Loucy (cell line): ENCODE data around the gene GEMIN4.

ENCODE experiments used
- CTCF ChIP-seq: fragments of 200-600 bp; sonication (generic); conservative IDR thresholded peaks from 2 replicates; pipeline ENCODE4 v1.5.1; 2014; ENCODE audit warnings: mild to moderate bottlenecking, antibody characterized with exemption, low read length
- EZH2phosphoT487 ChIP-seq: fragments of 200-600 bp; IDR thresholded peaks from 2 replicates; pipeline ENCODE4 v1.6.1; 2018; ENCODE audit warnings: antibody characterized with exemption, mild to moderate bottlenecking, moderate library complexity, borderline replicate concordance

- TF ChIP-seq CTCF: no peak
- TF ChIP-seq EZH2phosphoT487: no peak
Measured at GRCh38 chr17:774313-774584, 22.2 kb upstream of the GEMIN4 start.
